ENCODE data around the gene NAA25.

DNA sequence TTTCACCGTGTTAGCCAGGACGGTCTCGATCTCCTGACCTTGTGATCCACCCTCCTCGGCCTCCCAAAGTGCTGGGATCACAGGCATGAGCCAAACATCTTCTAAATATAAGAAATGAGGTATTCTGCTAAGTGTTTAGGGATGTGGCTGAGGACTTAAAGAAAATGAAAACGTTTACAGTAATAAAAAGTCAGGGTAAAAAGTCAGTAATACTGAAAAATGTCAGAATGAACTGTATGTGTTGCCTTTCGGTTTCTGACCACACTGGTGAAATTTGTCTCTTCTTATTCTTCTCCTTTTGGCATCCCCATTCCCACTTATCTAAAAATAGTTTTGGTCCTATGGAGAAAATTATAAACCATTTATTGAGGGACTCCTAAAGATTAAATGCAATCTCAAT, 116.1 kb downstream of the NAA25 start:
- TF ChIP-seq ZFP30 (CRISPR knock-in tag; IDR thresholded peaks at IDR 0.05) (no peak), SNAI2 (CRISPR knock-in tag; IDR thresholded peaks at IDR 0.05) (no peak), POU6F1 (CRISPR knock-in tag; IDR thresholded peaks at IDR 0.05; ENCODE audit: borderline replicate concordance, low read depth) (no peak), RARB (CRISPR knock-in tag; IDR thresholded peaks at IDR 0.05) (no peak), ARNTL (CRISPR knock-in tag; IDR thresholded peaks at IDR 0.05; ENCODE audit: borderline replicate concordance, low read depth) (no peak), ZNF70 (CRISPR knock-in tag; IDR thresholded peaks at IDR 0.05) (no peak), BACH2 (CRISPR knock-in tag; IDR thresholded peaks at IDR 0.05; ENCODE audit: borderline replicate concordance) (no peak), ZFP3 (CRISPR knock-in tag; IDR thresholded peaks at IDR 0.05) (no peak), OSR1 (CRISPR knock-in tag; IDR thresholded peaks at IDR 0.05) (no peak), TCF4 (CRISPR knock-in tag; IDR thresholded peaks at IDR 0.05; ENCODE audit: borderline replicate concordance) (no peak), ZNF565 (CRISPR knock-in tag; conservative IDR thresholded peaks at IDR 0.05; ENCODE audit: low read depth) (no peak)
